ENCODE results near the gene AKR1D1.

Gene AKR1D1

DNA sequence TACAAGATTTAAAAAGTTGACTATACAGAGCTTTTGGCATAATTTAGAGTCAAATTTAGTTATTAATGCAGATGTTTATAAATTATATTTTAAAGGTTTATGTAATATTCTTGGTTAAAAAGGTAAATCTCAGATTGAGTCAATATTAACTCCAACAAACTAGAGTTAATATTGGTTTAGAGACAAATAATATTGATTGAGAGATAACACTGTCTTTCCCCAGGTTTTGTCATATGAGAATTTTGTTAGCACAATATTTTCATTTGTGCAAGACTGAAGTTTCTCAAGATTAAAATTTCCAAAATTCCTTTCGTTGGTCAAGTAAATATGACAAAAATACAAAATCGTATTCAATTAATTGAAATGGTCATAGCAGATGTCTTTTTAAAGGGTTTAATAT, 12.9 kb upstream of the AKR1D1 start:
- H3K4me1 ChIP-seq (ENCODE audit: control insufficient read depth, low read length), result no peaks in the 10 kb centered on the region
- no peaks in the 10 kb centered on the region; the same call in 1 of the 2 replicates for H3K9me3 ChIP-seq (ENCODE audit: control insufficient read depth, insufficient read depth, low read length)
- TF ChIP-seq, protein P1, sequence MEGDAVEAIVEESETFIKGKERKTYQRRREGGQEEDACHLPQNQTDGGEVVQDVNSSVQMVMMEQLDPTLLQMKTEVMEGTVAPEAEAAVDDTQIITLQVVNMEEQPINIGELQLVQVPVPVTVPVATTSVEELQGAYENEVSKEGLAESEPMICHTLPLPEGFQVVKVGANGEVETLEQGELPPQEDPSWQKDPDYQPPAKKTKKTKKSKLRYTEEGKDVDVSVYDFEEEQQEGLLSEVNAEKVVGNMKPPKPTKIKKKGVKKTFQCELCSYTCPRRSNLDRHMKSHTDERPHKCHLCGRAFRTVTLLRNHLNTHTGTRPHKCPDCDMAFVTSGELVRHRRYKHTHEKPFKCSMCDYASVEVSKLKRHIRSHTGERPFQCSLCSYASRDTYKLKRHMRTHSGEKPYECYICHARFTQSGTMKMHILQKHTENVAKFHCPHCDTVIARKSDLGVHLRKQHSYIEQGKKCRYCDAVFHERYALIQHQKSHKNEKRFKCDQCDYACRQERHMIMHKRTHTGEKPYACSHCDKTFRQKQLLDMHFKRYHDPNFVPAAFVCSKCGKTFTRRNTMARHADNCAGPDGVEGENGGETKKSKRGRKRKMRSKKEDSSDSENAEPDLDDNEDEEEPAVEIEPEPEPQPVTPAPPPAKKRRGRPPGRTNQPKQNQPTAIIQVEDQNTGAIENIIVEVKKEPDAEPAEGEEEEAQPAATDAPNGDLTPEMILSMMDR (IDR thresholded peaks at IDR 0.05; ENCODE audit: low read depth, low read length, poor library complexity, severe bottlenecking), result no peak
- TF ChIP-seq EZH2phosphoT487 (IDR thresholded peaks at IDR 0.05; ENCODE audit: borderline replicate concordance, low read length), result no peak
- no peaks in the 10 kb centered on the region for H3K27me3 ChIP-seq (ENCODE audit: control insufficient read depth, low read length)
- H3K4me3 ChIP-seq (ENCODE audit: low read length), result no peak overlapping the region
- no peaks in the 10 kb centered on the region for H4K20me1 ChIP-seq (ENCODE audit: control insufficient read depth, insufficient read depth, low read depth, low read length)
- H3K79me2 ChIP-seq (ENCODE audit: control insufficient read depth, low read length), result no peaks in the 10 kb centered on the region
- H3K27ac ChIP-seq (ENCODE audit: low read depth, low read length), result no peak overlapping the region
- no peaks in the 10 kb centered on the region; the same call in 1 of the 2 replicates for H3K9me2 ChIP-seq (replicated peaks; ENCODE audit: control insufficient read depth, low read length)
- H3K4me2 ChIP-seq (ENCODE audit: low read length), result no peak overlapping the region
- H3K36me3 ChIP-seq (ENCODE audit: control insufficient read depth, low read length), result no peaks in the 10 kb centered on the region
- H3F3A ChIP-seq (ENCODE audit: control insufficient read depth, insufficient read depth), result no peaks in the 10 kb centered on the region

DNA sequence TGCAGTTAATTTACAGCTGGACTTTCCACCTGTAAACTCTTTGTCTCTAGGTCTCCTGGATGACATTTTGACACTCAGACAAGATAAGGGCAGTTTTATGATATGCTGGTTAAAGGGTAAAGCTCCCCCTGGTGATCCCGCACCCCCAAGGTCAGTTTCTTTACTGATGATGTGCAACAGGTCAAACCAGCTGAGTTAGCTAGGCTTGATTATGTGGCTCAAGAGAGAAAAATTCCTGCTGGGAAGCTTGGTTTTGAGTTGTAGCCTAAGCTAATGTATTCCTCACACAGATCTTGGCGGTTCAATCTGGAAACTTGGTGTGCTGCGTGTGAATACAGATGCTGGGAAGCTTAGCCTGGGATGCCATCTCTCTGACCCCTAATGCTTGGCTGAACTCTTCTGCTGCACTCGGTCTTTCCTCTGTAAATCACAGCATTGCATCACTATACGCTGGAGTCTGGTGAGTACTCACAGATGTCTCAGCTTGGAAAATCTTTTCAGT, 11.4 kb upstream of the AKR1D1 start:
- Histone ChIP-seq H3K79me2 (ENCODE audit: control insufficient read depth, low read length) (no peaks in the 10 kb centered on the region), H3K27ac (ENCODE audit: low read depth, low read length) (no peak overlapping the region), H3F3A (ENCODE audit: control insufficient read depth, insufficient read depth) (no peaks in the 10 kb centered on the region), H4K20me1 (ENCODE audit: control insufficient read depth, insufficient read depth, low read depth, low read length) (no peaks in the 10 kb centered on the region), H3K9me2 (replicated peaks; ENCODE audit: control insufficient read depth, low read length) (no peaks in the 10 kb centered on the region), H3K27me3 (ENCODE audit: control insufficient read depth, low read length) (no peaks in the 10 kb centered on the region), H3K36me3 (ENCODE audit: control insufficient read depth, low read length) (no peaks in the 10 kb centered on the region), H3K4me1 (ENCODE audit: control insufficient read depth, low read length) (no peaks in the 10 kb centered on the region), H3K4me3 (ENCODE audit: low read length) (no peak overlapping the region), H3K9me3 (ENCODE audit: control insufficient read depth, insufficient read depth, low read length) (no peaks in the 10 kb centered on the region), H3K4me2 (ENCODE audit: low read length) (no peak overlapping the region)
- no peak for TF ChIP-seq EZH2phosphoT487 (IDR thresholded peaks at IDR 0.05; ENCODE audit: borderline replicate concordance, low read length)

DNA sequence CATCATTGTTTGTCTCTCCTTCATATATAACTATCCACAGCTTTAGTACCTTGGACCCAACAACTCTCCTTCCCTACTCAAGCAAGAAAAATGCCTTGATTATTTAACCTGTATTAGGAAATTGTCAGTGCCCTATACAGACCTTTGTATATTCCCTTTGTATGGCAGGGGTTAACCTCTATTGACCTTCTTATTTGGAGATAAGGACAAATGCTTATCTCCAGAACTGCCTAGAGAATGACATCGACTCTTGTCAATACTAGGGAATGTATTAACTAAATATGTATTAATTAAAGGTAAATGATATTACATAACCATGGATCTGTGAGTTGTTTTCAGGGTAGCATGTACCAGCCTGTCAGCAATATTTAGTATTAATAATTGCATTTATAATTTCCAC, 10.4 kb upstream of the AKR1D1 start:
- TF ChIP-seq, protein P1 (IDR thresholded peaks at IDR 0.05; ENCODE audit: low read depth, low read length, poor library complexity, severe bottlenecking), result no peak
- no peak for TF ChIP-seq EZH2phosphoT487 (IDR thresholded peaks at IDR 0.05; ENCODE audit: borderline replicate concordance, low read length)
- no peaks in the 10 kb centered on the region for H3K4me1 ChIP-seq (ENCODE audit: control insufficient read depth, low read length)

GRCh38 chr7:138066954-138067394, 9.3 kb upstream of the AKR1D1 start:
- H3K9me3 ChIP-seq (ENCODE audit: control insufficient read depth, insufficient read depth, low read length), result no peaks in the 10 kb centered on the region
- TF ChIP-seq, protein P1 (IDR thresholded peaks at IDR 0.05; ENCODE audit: low read depth, low read length, poor library complexity, severe bottlenecking), result no peak
- TF ChIP-seq EZH2phosphoT487 (IDR thresholded peaks at IDR 0.05; ENCODE audit: borderline replicate concordance, low read length), result no peak
- no peaks in the 10 kb centered on the region for H3K36me3 ChIP-seq (ENCODE audit: control insufficient read depth, low read length)
- no peak overlapping the region for H3K27ac ChIP-seq (ENCODE audit: low read depth, low read length)
- H3K9me2 ChIP-seq (replicated peaks; ENCODE audit: control insufficient read depth, low read length), result no peaks in the 10 kb centered on the region
- H3K4me3 ChIP-seq (ENCODE audit: low read length), result no peak overlapping the region
- H3K4me2 ChIP-seq (ENCODE audit: low read length), result no peak overlapping the region
- H3K4me1 ChIP-seq (ENCODE audit: control insufficient read depth, low read length), result no peaks in the 10 kb centered on the region
- no peaks in the 10 kb centered on the region for H3F3A ChIP-seq (ENCODE audit: control insufficient read depth, insufficient read depth)
- no peaks in the 10 kb centered on the region for H3K79me2 ChIP-seq (ENCODE audit: control insufficient read depth, low read length)
- no peaks in the 10 kb centered on the region for H3K27me3 ChIP-seq (ENCODE audit: control insufficient read depth, low read length)
- no peaks in the 10 kb centered on the region for H4K20me1 ChIP-seq (ENCODE audit: control insufficient read depth, insufficient read depth, low read depth, low read length)

More for the DNA sequence above, 10.4 kb upstream of the AKR1D1 start:
- Histone ChIP-seq H3K9me3 (ENCODE audit: control insufficient read depth, insufficient read depth, low read length) (no peaks in the 10 kb centered on the region), H3K79me2 (ENCODE audit: control insufficient read depth, low read length) (no peaks in the 10 kb centered on the region), H3K9me2 (replicated peaks; ENCODE audit: control insufficient read depth, low read length) (no peaks in the 10 kb centered on the region), H3K4me3 (ENCODE audit: low read length) (no peak overlapping the region), H3F3A (ENCODE audit: control insufficient read depth, insufficient read depth) (no peaks in the 10 kb centered on the region), H3K27me3 (ENCODE audit: control insufficient read depth, low read length) (no peaks in the 10 kb centered on the region), H3K27ac (ENCODE audit: low read depth, low read length) (no peak overlapping the region), H3K36me3 (ENCODE audit: control insufficient read depth, low read length) (no peaks in the 10 kb centered on the region), H3K4me2 (ENCODE audit: low read length) (no peak overlapping the region), H4K20me1 (ENCODE audit: control insufficient read depth, insufficient read depth, low read depth, low read length) (no peaks in the 10 kb centered on the region)
